ENCODE results near the gene RBFOX2. TPM values are rescaled to one million over a fixed set of nuclear protein-coding genes. Genes with fewer than 3 reads are reported as not detected.

Gene RBFOX2
- total RNA-seq, 2 donors from 2014 or later = 104 to 120 TPM

DNA sequence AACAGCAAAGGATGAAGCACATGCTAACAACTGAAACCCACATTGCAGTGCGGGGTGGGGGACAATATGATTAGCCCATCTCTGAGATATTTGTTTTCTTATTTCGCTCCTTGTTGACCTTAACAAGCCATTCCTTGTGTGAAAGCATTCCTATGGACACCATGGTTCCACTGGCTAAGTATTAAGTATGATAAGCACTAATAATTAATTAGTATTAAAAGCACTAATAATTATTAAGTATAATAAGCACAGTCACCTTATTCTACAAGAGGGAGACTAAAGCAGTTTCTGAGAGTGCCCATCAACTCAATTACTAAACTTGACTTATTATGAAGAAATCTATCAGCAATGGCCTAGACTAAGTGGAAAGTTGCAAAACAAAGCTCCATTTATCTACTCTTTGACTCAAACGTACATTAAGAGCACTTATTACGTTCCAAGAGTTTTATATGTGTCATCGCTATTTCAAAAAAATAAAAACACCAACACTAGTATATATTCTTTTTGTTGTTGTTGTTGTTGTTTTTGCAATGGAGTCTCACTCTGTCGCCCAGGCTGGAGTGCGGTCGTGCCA is 65.3 kb downstream of the RBFOX2 start:
- H3K27me3 Mint-ChIP-seq (ENCODE audit: insufficient read depth) = no peaks in the 10 kb centered on the region
- WGBS, 2 experiments (ENCODE audit: insufficient coverage in 1 of 2, insufficient read length in 1 of 2) = 85 to 87% methylated on average over 2 to 7 of the region's 8 CpGs
- H3K27ac ChIP-seq (ENCODE audit: low read depth, low read length) = no peak overlapping the region
- DNase-seq = no peak
- no peaks in the 10 kb centered on the region for H3K36me3 ChIP-seq (ENCODE audit: control insufficient read depth, insufficient read depth, low read length)
- H3K4me1 ChIP-seq (ENCODE audit: control insufficient read depth, insufficient read depth, low read length) = peaks cover 5% of the 10 kb centered on the region
- H3K9ac ChIP-seq (ENCODE audit: extremely low read depth, low read length, poor library complexity, severe bottlenecking) = no peak overlapping the region
- H3K27me3 ChIP-seq (ENCODE audit: control insufficient read depth, insufficient read depth, low read length, poor library complexity, severe bottlenecking) = no peaks in the 10 kb centered on the region
- H3K36me3 Mint-ChIP-seq (ENCODE audit: low read depth) = no peaks in the 10 kb centered on the region
- H3K9me3 ChIP-seq (ENCODE audit: control insufficient read depth, low read length) = no peaks in the 10 kb centered on the region
- no peak overlapping the region for H3K4me3 ChIP-seq (ENCODE audit: low read length)
- H3K27ac Mint-ChIP-seq = no peak overlapping the region
- peaks cover 23% of the 10 kb centered on the region for H3K4me1 Mint-ChIP-seq
- H3K9me3 Mint-ChIP-seq = no peaks in the 10 kb centered on the region
- no peak for TF ChIP-seq CTCF (conservative IDR thresholded peaks at IDR 0.05)
- no peak overlapping the region for H3K4me3 Mint-ChIP-seq

DNA sequence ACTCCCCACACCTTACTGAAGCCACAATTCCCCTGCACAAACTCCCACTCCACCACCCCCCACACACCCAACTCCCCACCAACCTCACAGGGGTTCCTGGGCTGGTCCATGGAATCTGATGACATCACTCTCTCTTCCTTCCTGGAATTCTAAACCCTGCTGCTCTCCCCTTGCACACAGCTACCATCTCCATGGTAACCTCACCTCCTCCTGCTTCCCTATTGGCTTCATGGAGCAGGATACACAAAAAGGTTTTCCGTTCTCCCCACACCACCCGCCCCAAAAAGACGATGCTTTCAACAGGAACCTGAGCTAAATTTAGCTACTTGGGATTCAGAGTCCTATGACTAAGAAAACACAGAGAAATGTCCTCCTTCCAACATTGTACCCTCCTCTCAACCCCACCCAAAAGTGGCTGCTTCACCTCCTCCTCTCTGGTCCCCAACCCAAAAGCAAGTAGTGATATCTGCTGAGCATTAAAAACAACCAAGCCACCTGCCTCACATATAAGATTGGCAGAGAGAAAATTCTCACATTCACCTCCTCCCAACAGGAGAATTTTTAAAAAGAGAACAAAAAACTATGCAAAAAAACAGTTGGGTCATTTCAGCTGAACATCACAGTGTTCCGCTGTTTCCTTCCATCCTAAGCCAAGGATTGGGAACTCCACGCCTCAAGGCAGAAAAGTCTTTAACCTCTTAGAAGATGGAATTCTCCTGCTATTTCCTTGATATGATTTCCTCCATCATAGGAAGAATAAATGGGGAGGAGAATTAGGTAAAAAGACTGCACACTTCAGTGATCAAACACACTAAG is 66.9 kb downstream of the RBFOX2 start:
- Histone ChIP-seq H3K36me3 (ENCODE audit: control insufficient read depth, insufficient read depth, low read length) (no peaks in the 10 kb centered on the region), H3K27me3 (ENCODE audit: control insufficient read depth, insufficient read depth, low read length, poor library complexity, severe bottlenecking) (no peaks in the 10 kb centered on the region), H3K9me3 (ENCODE audit: control insufficient read depth, low read length) (no peaks in the 10 kb centered on the region), H3K9ac (ENCODE audit: extremely low read depth, low read length, poor library complexity, severe bottlenecking) (no peak overlapping the region), H3K4me3 (ENCODE audit: low read length) (no peak overlapping the region), H3K4me1 (ENCODE audit: control insufficient read depth, insufficient read depth, low read length) (peaks cover 5% of the 10 kb centered on the region), H3K27ac (ENCODE audit: low read depth, low read length) (peak overlapping the region; percentile 59)
- peaks cover 16% of the 10 kb centered on the region for H3K4me1 Mint-ChIP-seq
- H3K4me3 Mint-ChIP-seq = no peak overlapping the region
- no peaks in the 10 kb centered on the region for H3K36me3 Mint-ChIP-seq (ENCODE audit: low read depth)
- no peaks in the 10 kb centered on the region for H3K27me3 Mint-ChIP-seq (ENCODE audit: insufficient read depth)
- 37 to 46% methylated on average over 4 to 5 of the region's 5 CpGs for WGBS, 2 experiments (ENCODE audit: insufficient coverage in 1 of 2, insufficient read length in 1 of 2)
- TF ChIP-seq CTCF (conservative IDR thresholded peaks at IDR 0.05) = no peak
- no peaks in the 10 kb centered on the region for H3K9me3 Mint-ChIP-seq
- DNase-seq = peak; percentile 86
- peak overlapping the region; percentile 88 for H3K27ac Mint-ChIP-seq

- Histone ChIP-seq H3K27me3 (ENCODE audit: control insufficient read depth, insufficient read depth, low read length, poor library complexity, severe bottlenecking) (no peaks in the 10 kb centered on the region), H3K27ac (ENCODE audit: low read depth, low read length) (peak overlapping the region; percentile 3), H3K4me1 (ENCODE audit: control insufficient read depth, insufficient read depth, low read length) (peaks cover 5% of the 10 kb centered on the region), H3K36me3 (ENCODE audit: control insufficient read depth, insufficient read depth, low read length) (no peaks in the 10 kb centered on the region), H3K9ac (ENCODE audit: extremely low read depth, low read length, poor library complexity, severe bottlenecking) (no peak overlapping the region), H3K4me3 (ENCODE audit: low read length) (no peak overlapping the region), H3K9me3 (ENCODE audit: control insufficient read depth, low read length) (no peaks in the 10 kb centered on the region)
- Mint-ChIP-seq H3K9me3 (no peaks in the 10 kb centered on the region), H3K27me3 (ENCODE audit: insufficient read depth) (no peaks in the 10 kb centered on the region), H3K4me3 (no peak overlapping the region), H3K4me1 (peaks cover 16% of the 10 kb centered on the region), H3K36me3 (ENCODE audit: low read depth) (no peaks in the 10 kb centered on the region), H3K27ac (no peak overlapping the region)
- TF ChIP-seq CTCF (conservative IDR thresholded peaks at IDR 0.05) = no peak
- 93% methylated on average over 2 of the region's 2 CpGs; no CpG with 5 or more reads in 1 of the 2 experiments for WGBS, 2 experiments (ENCODE audit: insufficient coverage in 1 of 2, insufficient read length in 1 of 2)
- DNase-seq = no peak
These were observed 67.8 kb downstream of the RBFOX2 start for GRCh38 chr22:35960854-35961253.
